HG03095 (cell line): ENCODE data around the gene SPATA22.
"Not testable (repeated sequence)": the region's sequence is repeated elsewhere in the genome, so short reads cannot be mapped to it uniquely, and the experiment has no call there.

ENCODE experiments used
- ATAC-seq: cut with Tn5 transposase; IDR thresholded peaks from one replicate; pipeline ENCODE4 v1.9.1; 2021; ENCODE audit warnings: moderate library complexity; ENCODE audit not compliant: unreplicated experiment

Gene SPATA22

GRCh38 chr17:3471599-3471998 lies at the start of gene SPATA22:
SPATA22 (minus strand) TSS chr17:3471819; CDS start chr17:3469325, 2,494 bp downstream.
- no peak for ATAC-seq

GRCh38 chr17:3519472-3519871 lies 47.9 kb upstream of the SPATA22 start:
- ATAC-seq, result not testable (repeated sequence)

GRCh38 chr17:3514873-3515272 lies 43.3 kb upstream of the SPATA22 start:
- ATAC-seq, result no peak

GRCh38 chr17:3514167-3514566 lies 42.5 kb upstream of the SPATA22 start:
- not testable (repeated sequence) for ATAC-seq

GRCh38 chr17:3513305-3514035 lies 41.9 kb upstream of the SPATA22 start:
- ATAC-seq, result no peak

- ATAC-seq, result no peak
Observed at GRCh38 chr17:3512505-3513171, 41.0 kb upstream of the SPATA22 start.

- ATAC-seq, result no peak
Observed at GRCh38 chr17:3511852-3512504, 40.4 kb upstream of the SPATA22 start.

GRCh38 chr17:3510090-3510489 lies 38.5 kb upstream of the SPATA22 start:
- no peak for ATAC-seq

- ATAC-seq, result no peak
Observed at GRCh38 chr17:3507869-3508268, 36.2 kb upstream of the SPATA22 start.

GRCh38 chr17:3507071-3507470 lies 35.5 kb upstream of the SPATA22 start:
- ATAC-seq, result no peak

GRCh38 chr17:3506054-3506453 lies 34.4 kb upstream of the SPATA22 start:
- no peak for ATAC-seq

GRCh38 chr17:3505008-3505407 lies 33.4 kb upstream of the SPATA22 start:
- ATAC-seq, result no peak

- no peak for ATAC-seq
Observed at GRCh38 chr17:3503285-3503684, 31.7 kb upstream of the SPATA22 start.

GRCh38 chr17:3502466-3502865 lies 30.8 kb upstream of the SPATA22 start:
- no peak for ATAC-seq

GRCh38 chr17:3501344-3501743 lies 29.7 kb upstream of the SPATA22 start:
- no peak for ATAC-seq

GRCh38 chr17:3497101-3497500 lies 25.5 kb upstream of the SPATA22 start:
- no peak for ATAC-seq

- no peak for ATAC-seq
Observed at GRCh38 chr17:3485481-3486068, 14.0 kb upstream of the SPATA22 start.

- no peak for ATAC-seq
Observed at GRCh38 chr17:3482852-3483251, 11.2 kb upstream of the SPATA22 start.

- ATAC-seq, result no peak
Observed at GRCh38 chr17:3479988-3480387, 8.4 kb upstream of the SPATA22 start.

- no peak for ATAC-seq
Observed at GRCh38 chr17:3475812-3476610, 4.4 kb upstream of the SPATA22 start, which contains the start of gene ASPA. ASPA (plus strand) TSS chr17:3475997; CDS start chr17:3476160, 163 bp downstream.

GRCh38 chr17:3475251-3475685 lies 3.6 kb upstream of the SPATA22 start:
- no peak for ATAC-seq
